Measurements from ENCODE around the gene PDE6B. TPM values are rescaled to one million over a fixed set of nuclear protein-coding genes. Genes with fewer than 3 reads are reported as not detected.

PDE6B gene
- total RNA-seq, 1 donor from 2014 or later, result 13.3 TPM

- Mint-ChIP-seq H3K4me3 (ENCODE audit: low read depth) (no peak overlapping the region), H3K27ac (no peak overlapping the region)
Observed at GRCh38 chr4:620851-621261, 4.5 kb upstream of the PDE6B start.

DNA sequence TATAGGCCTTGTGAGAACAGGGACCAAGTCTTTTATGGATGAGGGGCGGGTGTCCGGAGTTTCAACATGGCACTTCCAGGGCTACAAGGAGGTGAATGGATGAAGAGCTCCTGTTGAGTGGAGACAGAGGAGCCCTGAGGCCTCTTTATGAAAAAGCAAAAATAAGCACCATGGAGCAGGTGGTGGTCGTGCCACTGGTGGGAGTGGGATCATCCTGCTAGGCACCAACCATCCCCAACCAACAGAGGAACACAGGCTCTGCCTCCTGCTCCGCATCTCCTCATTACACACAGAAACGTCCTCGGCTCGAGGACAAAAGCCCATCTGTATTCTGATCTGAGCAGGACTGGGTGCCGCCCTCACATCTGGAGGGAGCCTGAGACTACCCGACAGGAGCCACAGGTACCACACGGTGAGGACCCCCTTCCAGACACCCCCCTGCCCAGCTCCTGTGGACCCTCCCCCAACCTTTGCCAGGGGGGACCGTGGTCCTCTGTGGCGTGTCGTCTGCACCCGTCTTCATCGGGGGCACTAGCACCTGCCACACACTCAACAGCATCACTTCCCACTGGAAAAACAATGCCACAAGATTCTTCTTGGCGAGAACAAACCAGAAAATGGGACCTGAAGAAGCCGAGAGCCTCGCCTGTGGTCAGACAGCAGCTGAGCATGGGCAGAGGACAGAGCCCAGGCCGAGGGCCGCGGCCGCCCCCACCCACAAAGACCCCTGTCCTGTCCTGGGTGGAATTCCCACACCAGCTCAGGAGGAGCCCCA is 3.9 kb upstream of the PDE6B start:
- no peaks in the 10 kb centered on the region for H3K36me3 Mint-ChIP-seq (ENCODE audit: low read depth)
- DNase-seq (ENCODE audit: low spot score), result no peak
- no peaks in the 10 kb centered on the region for H3K27me3 Mint-ChIP-seq (ENCODE audit: low read depth)
- H3K4me1 Mint-ChIP-seq (ENCODE audit: low read depth), result no peaks in the 10 kb centered on the region
- intact Hi-C loops (cut with micrococcal nuclease), result no loop called here
- no peak overlapping the region for H3K4me3 Mint-ChIP-seq (ENCODE audit: low read depth)
- H3K27ac Mint-ChIP-seq, result no peak overlapping the region
- peaks cover 6% of the 10 kb centered on the region for H3K9me3 Mint-ChIP-seq

More at GRCh38 chr4:620851-621261, 4.5 kb upstream of the PDE6B start:
- Mint-ChIP-seq H3K4me1 (ENCODE audit: low read depth) (no peaks in the 10 kb centered on the region), H3K9me3 (peaks cover 6% of the 10 kb centered on the region), H3K36me3 (ENCODE audit: low read depth) (no peaks in the 10 kb centered on the region), H3K27me3 (ENCODE audit: low read depth) (no peaks in the 10 kb centered on the region)
- DNase-seq (ENCODE audit: low spot score), result no peak
- intact Hi-C loops (cut with micrococcal nuclease), result no loop called here

GRCh38 chr4:622071-622995 is 3.0 kb upstream of the PDE6B start:
- no peaks in the 10 kb centered on the region for H3K4me1 Mint-ChIP-seq (ENCODE audit: low read depth)
- DNase-seq (ENCODE audit: low spot score), result no peak
- H3K36me3 Mint-ChIP-seq (ENCODE audit: low read depth), result no peaks in the 10 kb centered on the region
- intact Hi-C loops (cut with micrococcal nuclease), result no loop called here
- no peaks in the 10 kb centered on the region for H3K27me3 Mint-ChIP-seq (ENCODE audit: low read depth)
- H3K27ac Mint-ChIP-seq, result no peak overlapping the region
- no peak overlapping the region for H3K4me3 Mint-ChIP-seq (ENCODE audit: low read depth)
- peaks cover 6% of the 10 kb centered on the region for H3K9me3 Mint-ChIP-seq

DNA sequence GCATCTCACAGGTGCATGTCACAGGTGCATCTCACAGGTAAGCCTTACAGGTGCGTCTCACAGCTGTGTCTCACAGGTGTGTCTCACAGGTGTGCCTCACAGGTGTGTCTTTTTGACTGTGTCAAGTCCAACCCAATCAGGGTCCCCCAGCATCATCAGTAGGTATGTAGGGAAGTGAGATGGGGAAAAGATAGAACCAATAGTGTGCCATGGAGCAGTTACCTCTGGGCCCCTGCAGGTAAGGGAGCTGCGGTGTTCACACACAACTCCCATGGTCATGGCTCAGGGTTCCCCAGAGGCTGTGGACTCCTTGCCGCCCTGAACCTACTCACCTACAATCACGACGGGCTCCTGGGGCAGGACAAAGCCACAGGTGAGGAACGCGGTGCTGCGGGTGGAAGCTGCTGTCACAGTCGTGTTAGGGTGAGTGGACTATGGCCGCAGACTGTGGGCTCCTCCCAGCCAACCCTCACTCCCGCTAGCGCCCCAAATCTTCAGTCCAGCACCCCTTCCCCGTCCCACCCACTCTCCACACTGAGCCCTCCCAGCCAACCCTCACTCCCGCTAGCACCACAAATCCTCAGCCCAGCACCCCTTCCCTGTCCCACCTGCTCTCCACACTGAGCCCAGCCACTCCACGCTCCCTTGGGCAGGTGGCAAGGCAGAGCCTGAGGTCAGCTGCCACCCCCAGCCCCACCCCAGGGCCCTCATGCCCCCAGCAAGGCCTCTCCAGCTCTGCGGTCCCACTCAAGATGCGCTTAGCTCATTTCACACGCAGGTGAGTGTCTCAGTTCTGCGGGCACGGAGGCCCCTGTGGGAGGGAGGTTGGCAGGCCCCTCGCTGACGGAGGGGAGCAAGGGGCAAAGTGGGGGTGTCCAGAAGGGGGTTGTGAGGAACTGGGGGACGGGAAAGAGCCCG is 2.1 kb upstream of the PDE6B start:
- Mint-ChIP-seq H3K36me3 (ENCODE audit: low read depth) (no peaks in the 10 kb centered on the region), H3K27me3 (ENCODE audit: low read depth) (no peaks in the 10 kb centered on the region), H3K4me1 (ENCODE audit: low read depth) (no peaks in the 10 kb centered on the region), H3K9me3 (no peaks in the 10 kb centered on the region), H3K4me3 (ENCODE audit: low read depth) (no peak overlapping the region), H3K27ac (no peak overlapping the region)
- DNase-seq (ENCODE audit: low spot score), result no peak
- intact Hi-C loops (cut with micrococcal nuclease), result no loop called here

DNA sequence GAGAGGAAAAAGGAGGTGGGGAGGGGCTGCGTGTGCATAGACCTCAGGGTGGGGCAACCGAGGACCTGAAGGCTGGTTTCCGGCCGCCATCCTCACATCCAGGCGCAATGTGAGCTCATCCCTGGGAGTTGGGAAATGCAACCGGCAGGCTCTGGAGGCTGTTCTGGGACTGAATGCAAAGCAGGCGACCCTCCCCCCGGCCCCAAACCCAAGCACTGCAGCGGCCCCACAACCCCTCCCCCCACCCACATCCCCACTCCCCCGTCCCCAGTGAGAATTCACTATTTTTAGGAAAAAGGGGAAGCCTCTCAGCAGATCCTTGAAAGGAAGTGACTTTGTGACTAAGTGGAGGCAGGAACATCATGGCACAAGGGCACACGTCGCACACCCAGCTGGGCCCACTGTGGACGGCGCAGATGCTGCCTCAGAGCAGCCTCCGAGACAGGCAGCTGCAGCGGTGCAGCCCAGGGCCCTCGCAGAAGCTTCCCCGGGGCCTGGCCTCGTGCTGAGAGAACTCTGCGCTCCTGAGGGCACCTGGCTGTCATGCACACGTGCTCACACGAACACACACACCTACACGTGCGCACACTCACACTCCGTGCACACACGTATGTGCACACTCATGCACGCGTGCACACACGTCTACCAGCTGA is 1.3 kb upstream of the PDE6B start:
- H3K27ac Mint-ChIP-seq, result no peak overlapping the region
- intact Hi-C loops (cut with micrococcal nuclease), result no loop called here
- no peak for DNase-seq (ENCODE audit: low spot score)
- no peaks in the 10 kb centered on the region for H3K4me1 Mint-ChIP-seq (ENCODE audit: low read depth)
- no peaks in the 10 kb centered on the region for H3K36me3 Mint-ChIP-seq (ENCODE audit: low read depth)
- H3K27me3 Mint-ChIP-seq (ENCODE audit: low read depth), result no peaks in the 10 kb centered on the region
- H3K4me3 Mint-ChIP-seq (ENCODE audit: low read depth), result no peak overlapping the region
- H3K9me3 Mint-ChIP-seq, result no peaks in the 10 kb centered on the region

GRCh38 chr4:625631-626161 is 323 bp downstream of the PDE6B start:
- no peaks in the 10 kb centered on the region for H3K9me3 Mint-ChIP-seq

DNA sequence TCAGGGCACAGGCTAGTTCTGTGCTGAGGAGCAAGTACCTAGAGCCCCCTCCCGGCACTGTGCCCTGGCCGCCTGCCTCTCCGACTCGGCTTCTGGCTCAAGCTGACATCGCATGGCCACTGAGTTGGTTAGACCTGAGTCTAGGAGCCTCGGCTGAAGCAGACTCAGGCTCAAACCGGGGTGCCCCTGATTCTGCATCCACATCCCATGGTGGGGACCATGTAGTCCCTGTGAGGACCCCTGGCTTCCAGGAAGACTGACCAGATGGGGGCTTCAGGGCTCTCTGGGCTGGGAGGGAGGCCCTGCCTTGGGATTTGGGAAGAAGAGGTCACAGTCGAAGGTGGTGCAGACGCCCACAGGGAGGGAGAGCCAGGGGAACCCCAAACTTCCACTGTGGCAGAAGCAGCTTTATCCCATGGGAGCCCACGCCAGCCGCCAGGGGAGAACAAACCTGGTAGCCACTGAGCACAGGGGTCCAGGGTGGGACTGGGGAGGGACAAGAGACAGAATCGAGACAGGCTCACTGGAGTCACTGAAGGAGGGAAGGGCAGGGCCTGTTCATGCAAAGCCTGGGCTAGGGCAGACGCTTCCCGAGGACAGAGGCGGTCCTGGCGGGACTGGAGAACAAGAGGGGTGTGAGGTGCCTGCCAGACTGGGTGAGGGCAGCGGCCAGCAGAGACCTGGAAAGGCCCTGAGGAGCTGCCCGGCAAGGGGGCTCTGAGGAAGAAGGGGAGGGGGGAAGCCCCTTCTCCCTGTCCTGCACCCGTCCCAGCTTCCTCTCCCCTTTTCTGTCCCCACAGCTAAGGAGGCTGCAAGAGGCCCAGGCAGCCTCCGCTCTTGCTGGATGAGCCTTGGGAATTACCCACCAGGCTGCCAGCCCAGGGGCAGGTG is 1.1 kb downstream of the PDE6B start:
- Mint-ChIP-seq H3K4me1 (ENCODE audit: low read depth) (no peaks in the 10 kb centered on the region), H3K27ac (no peak overlapping the region), H3K27me3 (ENCODE audit: low read depth) (no peaks in the 10 kb centered on the region), H3K9me3 (peaks cover 7% of the 10 kb centered on the region), H3K36me3 (ENCODE audit: low read depth) (no peaks in the 10 kb centered on the region), H3K4me3 (ENCODE audit: low read depth) (no peak overlapping the region)
- intact Hi-C loops (cut with micrococcal nuclease), result no loop called here
- DNase-seq (ENCODE audit: low spot score), result no peak

More at GRCh38 chr4:625631-626161, 323 bp downstream of the PDE6B start:
- no peak for DNase-seq (ENCODE audit: low spot score)
- intact Hi-C loops (cut with micrococcal nuclease), result no loop called here
- H3K36me3 Mint-ChIP-seq (ENCODE audit: low read depth), result no peaks in the 10 kb centered on the region
- no peaks in the 10 kb centered on the region for H3K27me3 Mint-ChIP-seq (ENCODE audit: low read depth)
- H3K4me3 Mint-ChIP-seq (ENCODE audit: low read depth), result no peak overlapping the region
- H3K27ac Mint-ChIP-seq, result no peak overlapping the region
- no peaks in the 10 kb centered on the region for H3K4me1 Mint-ChIP-seq (ENCODE audit: low read depth)

- H3K36me3 Mint-ChIP-seq (ENCODE audit: low read depth), result no peaks in the 10 kb centered on the region
- intact Hi-C loops (cut with micrococcal nuclease), result no loop called here
- DNase-seq (ENCODE audit: low spot score), result no peak
- no peak overlapping the region for H3K27ac Mint-ChIP-seq
- H3K4me1 Mint-ChIP-seq (ENCODE audit: low read depth), result no peaks in the 10 kb centered on the region
- H3K9me3 Mint-ChIP-seq, result peaks cover 15% of the 10 kb centered on the region
- no peaks in the 10 kb centered on the region for H3K27me3 Mint-ChIP-seq (ENCODE audit: low read depth)
- H3K4me3 Mint-ChIP-seq (ENCODE audit: low read depth), result no peak overlapping the region
Observed at GRCh38 chr4:627347-628125, 2.2 kb downstream of the PDE6B start.

DNA sequence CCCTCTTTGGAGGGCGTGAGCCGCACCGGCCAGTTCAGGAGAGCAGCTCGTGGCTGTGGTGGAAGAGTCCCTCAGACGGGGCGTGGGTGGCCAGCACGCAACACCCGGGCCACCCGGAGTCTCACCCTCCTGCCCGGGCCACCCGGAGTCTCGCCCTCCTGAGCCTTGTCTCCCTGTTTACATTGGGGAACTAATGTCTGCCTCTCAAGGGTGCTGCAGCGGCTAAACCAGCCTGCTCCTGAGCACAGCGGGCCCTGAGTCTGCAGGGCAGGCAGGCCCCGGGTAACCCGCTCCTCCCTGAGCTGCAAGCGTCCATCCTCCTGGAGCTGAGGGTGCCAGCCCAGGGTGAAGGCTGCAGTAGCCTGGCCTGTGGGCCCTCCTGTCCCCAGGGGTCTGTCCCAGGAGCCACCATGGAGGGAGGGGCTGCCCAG is 3.0 kb downstream of the PDE6B start:
- intact Hi-C loops (cut with micrococcal nuclease), result no loop called here

DNA sequence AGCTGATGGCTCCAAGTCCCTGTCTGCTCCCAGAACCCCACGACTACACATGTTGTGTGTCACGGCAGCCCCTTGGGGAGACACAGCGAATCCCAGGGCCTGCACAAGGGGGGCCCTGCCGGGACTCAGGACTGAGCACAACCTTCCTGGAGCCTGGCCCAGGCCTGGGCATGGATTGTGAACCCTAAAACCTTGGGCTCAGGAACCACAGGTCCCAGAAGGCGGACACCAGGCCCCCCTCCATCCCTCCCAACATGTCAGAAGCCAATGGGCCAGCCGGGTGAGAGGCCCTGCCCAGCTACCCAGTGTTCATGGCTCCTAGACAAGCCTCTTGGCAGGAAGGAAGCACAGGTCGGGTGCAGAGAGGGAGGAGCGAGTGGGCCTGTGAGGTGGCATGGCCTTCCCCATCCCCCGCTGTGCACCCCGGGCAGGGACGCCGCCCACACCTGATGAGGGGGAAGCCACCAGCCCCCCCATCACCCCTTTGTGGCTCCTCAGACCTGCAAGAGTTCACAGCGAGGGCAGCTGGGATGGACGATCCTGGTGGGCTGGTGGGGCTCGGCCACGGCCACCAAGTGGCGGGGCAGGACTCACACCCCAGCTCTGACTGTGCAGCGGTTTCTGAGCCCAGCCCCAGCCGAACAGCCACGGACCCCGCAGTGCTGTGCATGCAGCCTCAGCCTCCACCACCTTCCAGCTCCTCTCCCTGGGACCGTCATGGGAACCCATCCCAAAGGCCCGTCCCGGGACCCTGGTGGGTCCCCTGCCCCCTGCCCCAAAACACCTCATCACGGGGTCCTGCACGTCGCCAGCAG is 3.7 kb downstream of the PDE6B start:
- H3K9me3 Mint-ChIP-seq, result peaks cover 19% of the 10 kb centered on the region
- intact Hi-C loops (cut with micrococcal nuclease), result no loop called here
- no peaks in the 10 kb centered on the region for H3K27me3 Mint-ChIP-seq (ENCODE audit: low read depth)
- no peak overlapping the region for H3K4me3 Mint-ChIP-seq (ENCODE audit: low read depth)
- H3K4me1 Mint-ChIP-seq (ENCODE audit: low read depth), result no peaks in the 10 kb centered on the region
- no peak overlapping the region for H3K27ac Mint-ChIP-seq
- no peak for DNase-seq (ENCODE audit: low spot score)
- no peaks in the 10 kb centered on the region for H3K36me3 Mint-ChIP-seq (ENCODE audit: low read depth)

More for the DNA sequence above, 3.0 kb downstream of the PDE6B start:
- Mint-ChIP-seq H3K27me3 (ENCODE audit: low read depth) (no peaks in the 10 kb centered on the region), H3K27ac (no peak overlapping the region), H3K4me3 (ENCODE audit: low read depth) (no peak overlapping the region), H3K4me1 (ENCODE audit: low read depth) (no peaks in the 10 kb centered on the region), H3K36me3 (ENCODE audit: low read depth) (no peaks in the 10 kb centered on the region), H3K9me3 (peaks cover 19% of the 10 kb centered on the region)
- DNase-seq (ENCODE audit: low spot score), result no peak
